Measurements from ENCODE around the gene PRR5L. TPM values are rescaled to one million over a fixed set of nuclear protein-coding genes. Genes with fewer than 3 reads are reported as not detected.

The PRR5L gene
- total and polyA plus RNA-seq, 2 experiments from 2014 or later = 3.1 to 8.9 TPM

GRCh38 chr11:36265793-36266628 lies 30.1 kb upstream of the PRR5L start:
- H3K36me3 Mint-ChIP-seq (ENCODE audit: low read depth) = no peaks in the 10 kb centered on the region; the same call in 2 of the 3 replicates
- 0 out of 2 replicates have a peak overlapping the region, but pooled peaks have one; percentile 31 for H2AFZ ChIP-seq
- ATAC-seq = peak; percentile 95

GRCh38 chr11:36266767-36267166 lies 29.3 kb upstream of the PRR5L start:
- H3K27ac Mint-ChIP-seq = no peak overlapping the region
- no peak for ATAC-seq
- H3K27me3 ChIP-seq (ENCODE audit: insufficient read depth) = no peaks in the 10 kb centered on the region
- peaks cover 9% of the 10 kb centered on the region; the same call in 2 of the 3 replicates for H3K4me1 Mint-ChIP-seq
- TF ChIP-seq JUNB (IDR thresholded peaks at IDR 0.05; ENCODE audit: unreplicated experiment) = no peak
- no peak for TF ChIP-seq ZNF462 (CRISPR knock-in tag; IDR thresholded peaks at IDR 0.05)
- no peak for TF ChIP-seq STAT1 (IDR thresholded peaks at IDR 0.05; ENCODE audit: unreplicated experiment)
- TF ChIP-seq CTCF (conservative IDR thresholded peaks at IDR 0.05; ENCODE audit: low read depth in 2 of 2) = no peak
- no peak overlapping the region for H3K4me3 ChIP-seq
- no peak overlapping the region for H3K4me2 ChIP-seq
- no peaks in the 10 kb centered on the region for H3K36me3 ChIP-seq (ENCODE audit: insufficient read depth)
- no peak overlapping the region for H3K27ac ChIP-seq (ENCODE audit: low read depth)
- no peaks in the 10 kb centered on the region for H3K9me2 ChIP-seq (ENCODE audit: insufficient read depth)
- peaks cover 11% of the 10 kb centered on the region for H3K27me3 Mint-ChIP-seq (ENCODE audit: insufficient read depth, low read depth, poor library complexity)
- DNase-seq (ENCODE audit: low spot score) = no peak
- no peak overlapping the region for H3K4me3 Mint-ChIP-seq
- no peaks in the 10 kb centered on the region for H4K20me1 ChIP-seq (replicated peaks; ENCODE audit: insufficient read depth)
- no peaks in the 10 kb centered on the region for H3K79me2 ChIP-seq (replicated peaks; ENCODE audit: insufficient read depth)
- no peaks in the 10 kb centered on the region for H3K4me1 ChIP-seq (ENCODE audit: insufficient read depth)
- no peaks in the 10 kb centered on the region for H3K9me3 Mint-ChIP-seq
- H2AFZ ChIP-seq = no peak overlapping the region
- H3K36me3 Mint-ChIP-seq (ENCODE audit: low read depth) = no peaks in the 10 kb centered on the region; the same call in 2 of the 3 replicates
- no peaks in the 10 kb centered on the region for H3F3A ChIP-seq (replicated peaks; ENCODE audit: low read depth)

More at GRCh38 chr11:36265793-36266628, 30.1 kb upstream of the PRR5L start:
- TF ChIP-seq CTCF (conservative IDR thresholded peaks at IDR 0.05; ENCODE audit: low read depth in 2 of 2) = peak; percentile 94 to 97
- no peak for TF ChIP-seq STAT1 (IDR thresholded peaks at IDR 0.05; ENCODE audit: unreplicated experiment)
- no peaks in the 10 kb centered on the region for H3F3A ChIP-seq (replicated peaks; ENCODE audit: low read depth)
- no peaks in the 10 kb centered on the region for H4K20me1 ChIP-seq (replicated peaks; ENCODE audit: insufficient read depth)
- peaks cover 14% of the 10 kb centered on the region for H3K27me3 Mint-ChIP-seq (ENCODE audit: insufficient read depth, low read depth, poor library complexity)
- no peaks in the 10 kb centered on the region for H3K79me2 ChIP-seq (replicated peaks; ENCODE audit: insufficient read depth)
- no peak overlapping the region for H3K27ac Mint-ChIP-seq
- no peak overlapping the region for H3K27ac ChIP-seq (ENCODE audit: low read depth)
- H3K9me2 ChIP-seq (ENCODE audit: insufficient read depth) = no peaks in the 10 kb centered on the region
- H3K4me2 ChIP-seq = no peak overlapping the region
- H3K4me1 Mint-ChIP-seq = peaks cover 13% of the 10 kb centered on the region; the same call in 2 of the 3 replicates
- no peak overlapping the region for H3K4me3 ChIP-seq
- H3K36me3 ChIP-seq (ENCODE audit: insufficient read depth) = no peaks in the 10 kb centered on the region
- H3K27me3 ChIP-seq (ENCODE audit: insufficient read depth) = no peaks in the 10 kb centered on the region
- H3K4me1 ChIP-seq (ENCODE audit: insufficient read depth) = no peaks in the 10 kb centered on the region
- no peak overlapping the region for H3K4me3 Mint-ChIP-seq
- DNase-seq (ENCODE audit: low spot score) = peak; percentile 90
- H3K9me3 Mint-ChIP-seq = no peaks in the 10 kb centered on the region

Measured in GM23338 (cell line).